HG02943 (cell line): ENCODE measurements around the gene CCDC12.

Experiments
- ATAC-seq: cut with Tn5 transposase; IDR thresholded peaks from one replicate; pipeline ENCODE4 v1.9.1; 2021; ENCODE audit warnings: mild to moderate bottlenecking, low read depth, moderate library complexity; ENCODE audit not compliant: unreplicated experiment

CCDC12 gene

GRCh38 chr3:46883054-46883829 lies 93.3 kb downstream of the CCDC12 start:
- no peak for ATAC-seq

DNA sequence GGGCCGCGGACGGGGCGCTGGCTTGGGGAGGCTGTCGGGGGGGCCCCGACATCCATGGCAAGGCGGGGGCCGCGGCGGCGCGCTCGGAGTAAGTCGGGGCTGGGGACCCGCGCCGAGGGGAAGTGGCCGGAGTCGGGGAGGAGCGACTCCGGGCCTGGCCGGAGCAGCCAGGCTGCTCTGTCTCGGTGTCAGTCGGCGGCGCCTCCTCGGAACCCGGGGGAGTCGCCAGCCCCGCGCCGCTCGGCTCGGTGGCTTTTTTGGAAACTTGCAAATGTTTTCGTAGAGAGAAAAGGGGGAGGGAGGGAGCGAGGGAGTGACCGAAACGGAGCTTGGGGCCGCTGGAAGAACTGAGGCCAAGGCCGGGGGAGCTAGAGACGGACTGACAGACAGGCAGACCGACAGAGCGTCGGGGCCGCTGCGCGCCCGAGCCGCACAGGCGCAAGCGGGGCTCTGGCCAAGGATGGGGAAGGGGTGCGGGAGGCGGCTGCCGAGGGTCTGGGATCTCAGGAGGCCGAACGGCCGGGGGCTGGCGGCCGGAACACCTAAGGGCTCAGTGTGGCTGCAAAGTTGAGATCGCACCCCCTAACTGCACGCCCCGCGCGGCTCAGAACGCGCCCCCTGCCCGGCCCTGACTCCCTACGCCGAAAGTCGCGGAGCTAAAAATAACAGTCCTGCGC lies 94.0 kb downstream of the CCDC12 start:
- ATAC-seq: no peak

- no peak for ATAC-seq
Measured at GRCh38 chr3:46881596-46882376, 94.8 kb downstream of the CCDC12 start.

DNA sequence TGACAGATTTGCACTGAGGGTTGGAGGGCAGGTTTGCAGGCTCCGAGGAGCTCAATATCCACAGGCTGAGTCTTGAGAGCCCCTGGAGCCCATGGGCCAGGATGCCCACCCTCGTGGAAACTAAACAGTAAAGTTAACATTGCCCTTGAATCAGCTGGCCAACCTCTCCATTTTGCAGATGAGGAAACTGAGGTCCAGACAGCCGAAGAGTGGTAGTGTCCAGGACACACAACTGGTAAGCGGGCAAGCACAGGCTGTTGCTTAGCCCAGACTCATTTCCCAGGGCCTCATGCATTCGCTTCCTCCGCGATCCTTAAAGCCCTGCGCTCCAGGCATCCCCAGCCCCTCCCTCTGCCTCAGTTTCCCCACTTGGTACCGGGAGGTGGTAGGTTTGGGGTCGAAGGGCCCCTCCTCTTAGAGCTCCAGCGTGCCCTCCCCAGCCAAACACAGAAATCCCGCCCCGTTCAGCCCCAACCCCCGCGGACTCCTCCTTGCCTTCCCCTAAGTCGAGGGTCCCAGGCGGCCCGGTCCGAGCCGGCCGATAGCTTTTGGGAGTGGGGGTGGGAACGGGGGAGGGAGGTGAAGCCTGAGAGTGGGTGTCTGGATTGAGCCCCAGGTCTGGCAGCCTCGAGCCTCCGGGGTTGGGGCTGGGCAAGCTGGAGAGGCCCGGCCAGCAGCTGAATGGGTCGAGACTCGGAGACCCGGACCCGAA lies 95.5 kb downstream of the CCDC12 start:
- no peak for ATAC-seq

GRCh38 chr3:46878781-46879436 lies 97.6 kb downstream of the CCDC12 start:
- ATAC-seq: peak; percentile 50

DNA sequence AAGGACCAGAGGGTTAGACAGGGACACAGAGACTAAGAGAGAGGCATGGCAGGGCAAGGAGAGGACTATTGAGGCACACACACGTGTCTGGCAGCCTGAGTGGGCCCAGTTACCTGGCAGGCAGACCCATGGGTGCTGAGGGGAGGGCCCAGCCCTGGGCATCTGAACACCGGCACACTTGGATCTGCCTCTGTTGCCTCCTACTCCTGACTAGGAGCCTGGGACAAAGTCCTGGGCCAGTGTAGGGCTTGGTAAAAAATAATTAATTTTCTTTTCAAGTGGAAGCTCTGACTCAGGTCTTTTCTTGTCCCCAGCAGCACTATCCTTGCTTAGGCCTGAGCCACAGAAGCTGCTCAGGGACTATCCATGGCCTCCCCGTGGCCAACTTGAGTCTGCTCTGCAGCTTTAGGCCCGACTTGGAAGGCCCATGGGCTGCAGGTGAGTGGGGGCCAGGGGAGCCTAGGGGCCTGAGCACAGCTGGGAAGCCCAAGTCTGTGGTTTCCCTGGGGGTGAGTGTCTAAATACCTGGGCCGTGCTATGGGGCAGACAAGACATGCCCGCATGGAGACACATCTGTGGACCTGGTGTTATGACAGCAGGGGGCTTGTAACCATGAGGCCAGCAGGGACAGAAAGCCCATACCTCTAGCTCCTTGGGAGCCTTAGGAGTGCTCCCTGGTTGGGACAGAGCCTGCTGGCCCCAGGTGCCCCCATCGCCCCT lies 99.0 kb downstream of the CCDC12 start, which contains the start of gene PTH1R:
PTH1R (plus strand) TSS at position 316 of the 720 bp plus-strand sequence. CDS start 5,839 bp downstream, outside the sequence.
- ATAC-seq: no peak

- no peak for ATAC-seq
Measured at GRCh38 chr3:46876313-46877300, 99.9 kb downstream of the CCDC12 start.

GRCh38 chr3:46875560-46875959 lies 101.0 kb downstream of the CCDC12 start:
- no peak for ATAC-seq

DNA sequence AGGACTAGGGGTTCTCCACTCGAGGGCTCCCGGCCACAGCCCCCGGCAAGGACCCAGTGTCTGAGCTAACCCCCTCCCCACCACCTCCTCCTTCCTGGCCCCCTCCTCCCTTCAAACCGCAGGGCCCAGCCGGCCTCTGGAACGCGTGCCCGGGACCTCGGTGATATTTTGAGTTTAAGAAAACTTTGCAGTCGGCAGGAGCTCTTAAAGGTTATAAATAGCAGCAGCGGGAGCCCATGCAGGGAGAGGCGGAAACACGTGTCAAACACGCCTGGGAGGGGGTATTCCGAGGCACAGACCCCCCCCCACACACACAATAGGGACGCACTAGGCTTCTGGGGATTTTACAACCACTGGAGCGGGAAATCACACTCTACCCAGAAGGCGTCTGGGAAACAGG lies 102.1 kb downstream of the CCDC12 start:
- ATAC-seq: no peak

DNA sequence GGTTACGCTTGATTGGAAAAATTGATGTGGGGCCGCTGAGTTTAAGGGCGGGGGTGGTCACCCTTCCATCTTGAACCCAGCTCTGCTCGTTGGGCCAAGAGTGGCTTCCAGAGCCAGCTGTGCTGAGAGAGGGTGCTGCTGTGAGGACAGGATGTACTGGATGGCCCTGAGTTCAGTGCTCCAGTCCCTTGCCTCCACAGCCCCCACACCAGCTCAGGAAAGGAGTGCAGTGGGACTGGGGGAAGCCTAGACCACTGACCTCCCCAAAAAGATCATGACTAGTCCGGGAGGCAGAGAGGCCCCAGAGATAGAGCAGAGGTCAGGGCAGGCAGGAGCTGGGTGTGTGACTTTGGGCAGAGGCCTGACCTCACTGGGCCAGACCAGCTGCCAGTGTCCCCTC lies 103.0 kb downstream of the CCDC12 start:
- ATAC-seq: no peak
